8988T (cell line): ENCODE measurements around the gene LIFR.

Experiments used
- DNase-seq: peaks from one replicate; pipeline ENCODE4 v3.0.0; 2011

Gene LIFR

GRCh38 chr5:38434966-38435705 is 121.3 kb downstream of the LIFR start:
- no peak for DNase-seq

GRCh38 chr5:38433160-38433861 is 123.1 kb downstream of the LIFR start:
- DNase-seq: no peak

- DNase-seq: no peak
Observed at GRCh38 chr5:38431242-38431853, 125.1 kb downstream of the LIFR start.

- DNase-seq: no peak
Observed at GRCh38 chr5:38426986-38427950, 129.2 kb downstream of the LIFR start.

- no peak for DNase-seq
Observed at GRCh38 chr5:38426490-38426889, 130.0 kb downstream of the LIFR start.
